HEK293 (cell line): ENCODE results near the gene PITPNB.
A peak's percentile ranks its signal among the peaks of the same experiment; 100 is the strongest.

ENCODE experiments used
- EGR2 ChIP-seq: fragments of 450-650 bp; formaldehyde crosslinking; IDR thresholded peaks from 2 replicates; pipeline ENCODE4 v1.5.1; 2016; ENCODE audit warnings: low read depth, missing biosample characterization, missing genetic modification characterization
- GLIS2 ChIP-seq: fragments of 450-650 bp; formaldehyde crosslinking; IDR thresholded peaks from 2 replicates; pipeline ENCODE4 v1.5.1; 2016; ENCODE audit warnings: missing biosample characterization, missing genetic modification characterization
- KLF16 ChIP-seq: fragments of 450-650 bp; formaldehyde crosslinking; IDR thresholded peaks from 2 replicates; pipeline ENCODE4 v1.5.1; 2017; ENCODE audit warnings: missing biosample characterization, missing genetic modification characterization
- KLF8 ChIP-seq: fragments of 450-650 bp; formaldehyde crosslinking; IDR thresholded peaks from 2 replicates; pipeline ENCODE4 v1.5.1; 2016; ENCODE audit warnings: missing biosample characterization, missing genetic modification characterization
- PBX3 ChIP-seq: sonication (generic); formaldehyde crosslinking; IDR thresholded peaks from 2 replicates; pipeline ENCODE4 v1.8.1; 2022; ENCODE audit warnings: mild to moderate bottlenecking, moderate library complexity, missing genetic modification reagents
- TCF7L2 ChIP-seq: IDR thresholded peaks from 2 replicates; pipeline ENCODE4 v1.6.1; 2011; ENCODE audit warnings: low read depth, mild to moderate bottlenecking, inconsistent platforms, low read length, moderate library complexity, borderline replicate concordance
- TRIM28 ChIP-seq: IDR thresholded peaks from 2 replicates; pipeline ENCODE4 v1.6.1; 2011; ENCODE audit warnings: low read length, control low read depth, borderline replicate concordance
- ZFP41 ChIP-seq: fragments of 450-650 bp; formaldehyde crosslinking; IDR thresholded peaks from 2 replicates; pipeline ENCODE4 v1.5.1; 2016; ENCODE audit warnings: missing biosample characterization, missing genetic modification characterization, borderline replicate concordance
- ZNF146 ChIP-seq: fragments of 450-650 bp; formaldehyde crosslinking; IDR thresholded peaks from 2 replicates; pipeline ENCODE4 v1.5.1; 2016; ENCODE audit warnings: missing biosample characterization, missing genetic modification characterization
- ZNF16 ChIP-seq: fragments of 450-650 bp; formaldehyde crosslinking; IDR thresholded peaks from 2 replicates; pipeline ENCODE4 v1.5.1; 2016; ENCODE audit warnings: low read depth, missing biosample characterization, missing genetic modification characterization
- ZNF211 ChIP-seq: fragments of 450-650 bp; formaldehyde crosslinking; IDR thresholded peaks from 2 replicates; pipeline ENCODE4 v1.5.1; 2016; ENCODE audit warnings: low read depth, missing biosample characterization, missing genetic modification characterization
- ZNF274 ChIP-seq, 2 experiments: fragments of 200-500 bp in 1 of 2; fragments of 450-650 bp in 1 of 2; sonication (Bioruptor generic) in 1 of 2; formaldehyde crosslinking in 1 of 2; IDR thresholded peaks; 2 replicates each; pipeline versions ENCODE4 v1.5.1 to v1.6.1; 2014 to 2016; ENCODE audit warnings: borderline replicate concordance in 1 of 2, inconsistent platforms in 1 of 2, low read length in 1 of 2, missing biosample characterization in 1 of 2, missing genetic modification characterization in 1 of 2
- ZNF324 ChIP-seq: fragments of 450-650 bp; formaldehyde crosslinking; IDR thresholded peaks from 2 replicates; pipeline ENCODE4 v1.5.1; 2016; ENCODE audit warnings: missing biosample characterization, missing genetic modification characterization
- ZNF366 ChIP-seq: fragments of 450-650 bp; formaldehyde crosslinking; conservative IDR thresholded peaks from 2 replicates; pipeline ENCODE4 v1.5.1; 2016; ENCODE audit warnings: missing biosample characterization, missing genetic modification characterization
- ZNF37A ChIP-seq: fragments of 450-650 bp; IDR thresholded peaks from 2 replicates; pipeline ENCODE4 v1.5.1; 2018; ENCODE audit warnings: missing biosample characterization, missing genetic modification characterization
- ZNF394 ChIP-seq: fragments of 450-650 bp; formaldehyde crosslinking; IDR thresholded peaks from 2 replicates; pipeline ENCODE4 v1.5.1; 2016; ENCODE audit warnings: missing biosample characterization, missing genetic modification characterization, mild to moderate bottlenecking, moderate library complexity, borderline replicate concordance
- ZNF433 ChIP-seq: fragments of 450-650 bp; formaldehyde crosslinking; IDR thresholded peaks from 2 replicates; pipeline ENCODE4 v1.5.1; 2016; ENCODE audit warnings: missing biosample characterization, missing genetic modification characterization, low read depth
- ZNF529 ChIP-seq: fragments of 450-650 bp; formaldehyde crosslinking; IDR thresholded peaks from 2 replicates; pipeline ENCODE4 v1.5.1; 2017; ENCODE audit warnings: missing genetic modification characterization, missing biosample characterization; ENCODE audit not compliant: insufficient replicate concordance
- ZNF549 ChIP-seq: fragments of 450-650 bp; IDR thresholded peaks from 2 replicates; pipeline ENCODE4 v1.5.1; 2018; ENCODE audit warnings: missing biosample characterization, missing genetic modification characterization, mild to moderate bottlenecking, inconsistent platforms, moderate library complexity
- ZNF585B ChIP-seq: fragments of 450-650 bp; formaldehyde crosslinking; IDR thresholded peaks from 2 replicates; pipeline ENCODE4 v1.5.1; 2016; ENCODE audit warnings: missing biosample characterization, missing genetic modification characterization
- ZNF624 ChIP-seq: fragments of 450-650 bp; formaldehyde crosslinking; IDR thresholded peaks from 2 replicates; pipeline ENCODE4 v1.5.1; 2017; ENCODE audit warnings: missing biosample characterization, missing genetic modification characterization
- ZNF629 ChIP-seq: fragments of 450-650 bp; formaldehyde crosslinking; IDR thresholded peaks from 2 replicates; pipeline ENCODE4 v1.5.1; 2017; ENCODE audit warnings: missing biosample characterization, missing genetic modification characterization
- ZNF654 ChIP-seq: fragments of 450-650 bp; formaldehyde crosslinking; IDR thresholded peaks from 2 replicates; pipeline ENCODE4 v1.5.1; 2016; ENCODE audit warnings: low read depth, missing biosample characterization, missing genetic modification characterization
- ZNF747 ChIP-seq: fragments of 450-650 bp; formaldehyde crosslinking; IDR thresholded peaks from 2 replicates; pipeline ENCODE4 v1.5.1; 2016; ENCODE audit warnings: missing biosample characterization, missing genetic modification characterization
- ZXDB ChIP-seq: fragments of 450-650 bp; formaldehyde crosslinking; IDR thresholded peaks from 2 replicates; pipeline ENCODE4 v1.5.1; 2016; ENCODE audit warnings: missing biosample characterization, missing genetic modification characterization
- TF ChIP-seq, protein P1 (sequence below): fragments of 450-650 bp; formaldehyde crosslinking; IDR thresholded peaks from 2 replicates; pipeline ENCODE4 v1.5.1; 2016; ENCODE audit warnings: missing biosample characterization, missing genetic modification characterization
- TF ChIP-seq, protein P2 (sequence below): fragments of 450-650 bp; formaldehyde crosslinking; IDR thresholded peaks from 2 replicates; pipeline ENCODE4 v1.5.1; 2016; ENCODE audit warnings: missing biosample characterization, missing genetic modification characterization
- TF ChIP-seq, protein P3 (sequence below): fragments of 450-650 bp; formaldehyde crosslinking; IDR thresholded peaks from 2 replicates; pipeline ENCODE4 v1.5.1; 2017; ENCODE audit warnings: missing biosample characterization, missing genetic modification characterization
- TF ChIP-seq, protein P4 (sequence below): fragments of 450-650 bp; formaldehyde crosslinking; IDR thresholded peaks from 2 replicates; pipeline ENCODE4 v1.5.0; 2017; ENCODE audit warnings: missing biosample characterization, missing genetic modification characterization, borderline replicate concordance
- TF ChIP-seq, protein P5 (sequence below): IDR thresholded peaks from 2 replicates; pipeline ENCODE4 v1.6.1; 2011; ENCODE audit warnings: mild to moderate bottlenecking, low read depth, low read length, borderline replicate concordance

The PITPNB gene

GRCh38 chr22:27919942-27920755 lies 1.1 kb upstream of the PITPNB start (continued):
- TF ChIP-seq PBX3 (CRISPR knock-in tag) = no peak
- no peak for TF ChIP-seq ZNF324 (tag by site-specific recombination)
- TF ChIP-seq, protein P1, sequence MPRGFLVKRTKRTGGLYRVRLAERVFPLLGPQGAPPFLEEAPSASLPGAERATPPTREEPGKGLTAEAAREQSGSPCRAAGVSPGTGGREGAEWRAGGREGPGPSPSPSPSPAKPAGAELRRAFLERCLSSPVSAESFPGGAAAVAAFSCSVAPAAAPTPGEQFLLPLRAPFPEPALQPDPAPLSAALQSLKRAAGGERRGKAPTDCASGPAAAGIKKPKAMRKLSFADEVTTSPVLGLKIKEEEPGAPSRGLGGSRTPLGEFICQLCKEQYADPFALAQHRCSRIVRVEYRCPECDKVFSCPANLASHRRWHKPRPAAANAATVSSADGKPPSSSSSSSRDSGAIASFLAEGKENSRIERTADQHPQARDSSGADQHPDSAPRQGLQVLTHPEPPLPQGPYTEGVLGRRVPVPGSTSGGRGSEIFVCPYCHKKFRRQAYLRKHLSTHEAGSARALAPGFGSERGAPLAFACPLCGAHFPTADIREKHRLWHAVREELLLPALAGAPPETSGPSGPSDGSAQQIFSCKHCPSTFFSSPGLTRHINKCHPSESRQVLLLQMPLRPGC = 0 out of 2 replicates have a peak, but pooled peaks have one; percentile 1
- TF ChIP-seq, protein P2, sequence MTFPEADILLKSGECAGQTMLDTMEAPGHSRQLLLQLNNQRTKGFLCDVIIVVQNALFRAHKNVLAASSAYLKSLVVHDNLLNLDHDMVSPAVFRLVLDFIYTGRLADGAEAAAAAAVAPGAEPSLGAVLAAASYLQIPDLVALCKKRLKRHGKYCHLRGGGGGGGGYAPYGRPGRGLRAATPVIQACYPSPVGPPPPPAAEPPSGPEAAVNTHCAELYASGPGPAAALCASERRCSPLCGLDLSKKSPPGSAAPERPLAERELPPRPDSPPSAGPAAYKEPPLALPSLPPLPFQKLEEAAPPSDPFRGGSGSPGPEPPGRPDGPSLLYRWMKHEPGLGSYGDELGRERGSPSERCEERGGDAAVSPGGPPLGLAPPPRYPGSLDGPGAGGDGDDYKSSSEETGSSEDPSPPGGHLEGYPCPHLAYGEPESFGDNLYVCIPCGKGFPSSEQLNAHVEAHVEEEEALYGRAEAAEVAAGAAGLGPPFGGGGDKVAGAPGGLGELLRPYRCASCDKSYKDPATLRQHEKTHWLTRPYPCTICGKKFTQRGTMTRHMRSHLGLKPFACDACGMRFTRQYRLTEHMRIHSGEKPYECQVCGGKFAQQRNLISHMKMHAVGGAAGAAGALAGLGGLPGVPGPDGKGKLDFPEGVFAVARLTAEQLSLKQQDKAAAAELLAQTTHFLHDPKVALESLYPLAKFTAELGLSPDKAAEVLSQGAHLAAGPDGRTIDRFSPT (tag by site-specific recombination) = no peak
- TF ChIP-seq KLF16 (tag by site-specific recombination) = 0 out of 2 replicates have a peak, but pooled peaks have one; percentile 14
- peak; percentile 53; the same call in 1 of the 2 replicates for TF ChIP-seq TRIM28
- TF ChIP-seq ZNF37A (tag by site-specific recombination) = no peak
- TF ChIP-seq ZNF585B (tag by site-specific recombination) = no peak
- 0 out of 2 replicates have a peak, but pooled peaks have one; percentile 26 for TF ChIP-seq ZNF654
- TF ChIP-seq, protein P3, sequence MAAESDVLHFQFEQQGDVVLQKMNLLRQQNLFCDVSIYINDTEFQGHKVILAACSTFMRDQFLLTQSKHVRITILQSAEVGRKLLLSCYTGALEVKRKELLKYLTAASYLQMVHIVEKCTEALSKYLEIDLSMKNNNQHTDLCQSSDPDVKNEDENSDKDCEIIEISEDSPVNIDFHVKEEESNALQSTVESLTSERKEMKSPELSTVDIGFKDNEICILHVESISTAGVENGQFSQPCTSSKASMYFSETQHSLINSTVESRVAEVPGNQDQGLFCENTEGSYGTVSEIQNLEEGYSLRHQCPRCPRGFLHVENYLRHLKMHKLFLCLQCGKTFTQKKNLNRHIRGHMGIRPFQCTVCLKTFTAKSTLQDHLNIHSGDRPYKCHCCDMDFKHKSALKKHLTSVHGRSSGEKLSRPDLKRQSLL (tag by site-specific recombination) = no peak
- no peak for TF ChIP-seq KLF8
- TF ChIP-seq ZNF366 (tag by site-specific recombination) = no peak
- TF ChIP-seq, protein P4, sequence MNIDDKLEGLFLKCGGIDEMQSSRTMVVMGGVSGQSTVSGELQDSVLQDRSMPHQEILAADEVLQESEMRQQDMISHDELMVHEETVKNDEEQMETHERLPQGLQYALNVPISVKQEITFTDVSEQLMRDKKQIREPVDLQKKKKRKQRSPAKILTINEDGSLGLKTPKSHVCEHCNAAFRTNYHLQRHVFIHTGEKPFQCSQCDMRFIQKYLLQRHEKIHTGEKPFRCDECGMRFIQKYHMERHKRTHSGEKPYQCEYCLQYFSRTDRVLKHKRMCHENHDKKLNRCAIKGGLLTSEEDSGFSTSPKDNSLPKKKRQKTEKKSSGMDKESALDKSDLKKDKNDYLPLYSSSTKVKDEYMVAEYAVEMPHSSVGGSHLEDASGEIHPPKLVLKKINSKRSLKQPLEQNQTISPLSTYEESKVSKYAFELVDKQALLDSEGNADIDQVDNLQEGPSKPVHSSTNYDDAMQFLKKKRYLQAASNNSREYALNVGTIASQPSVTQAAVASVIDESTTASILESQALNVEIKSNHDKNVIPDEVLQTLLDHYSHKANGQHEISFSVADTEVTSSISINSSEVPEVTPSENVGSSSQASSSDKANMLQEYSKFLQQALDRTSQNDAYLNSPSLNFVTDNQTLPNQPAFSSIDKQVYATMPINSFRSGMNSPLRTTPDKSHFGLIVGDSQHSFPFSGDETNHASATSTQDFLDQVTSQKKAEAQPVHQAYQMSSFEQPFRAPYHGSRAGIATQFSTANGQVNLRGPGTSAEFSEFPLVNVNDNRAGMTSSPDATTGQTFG = no peak
- TF ChIP-seq ZNF146 (tag by site-specific recombination) = no peak
- TF ChIP-seq ZNF433 (tag by site-specific recombination) = no peak
- no peak for TF ChIP-seq ZNF747 (tag by site-specific recombination)
- no peak for TF ChIP-seq ZXDB (tag by site-specific recombination)
- TF ChIP-seq EGR2 (tag by site-specific recombination) = no peak
- no peak for TF ChIP-seq ZNF624 (tag by site-specific recombination)
- no peak for TF ChIP-seq ZNF629 (tag by site-specific recombination)
- TF ChIP-seq ZNF394 (tag by site-specific recombination) = no peak; the same call in 1 of the 2 replicates
- no peak for TF ChIP-seq ZNF549 (tag by site-specific recombination)
- TF ChIP-seq TCF7L2 = no peak
- TF ChIP-seq ZNF529 (tag by site-specific recombination) = no peak
- no peak for TF ChIP-seq ZFP41 (tag by site-specific recombination)
- TF ChIP-seq ZNF16 (tag by site-specific recombination) = peak; percentile 39
- no peak for TF ChIP-seq ZNF274 (IDR thresholded peaks at IDR 0.05; ENCODE audit: low read length)
- no peak for TF ChIP-seq ZNF274 (tag by site-specific recombination; IDR thresholded peaks at IDR 0.05; ENCODE audit: borderline replicate concordance)
- TF ChIP-seq GLIS2 = no peak
- no peak for TF ChIP-seq ZNF211
- TF ChIP-seq, protein P5, sequence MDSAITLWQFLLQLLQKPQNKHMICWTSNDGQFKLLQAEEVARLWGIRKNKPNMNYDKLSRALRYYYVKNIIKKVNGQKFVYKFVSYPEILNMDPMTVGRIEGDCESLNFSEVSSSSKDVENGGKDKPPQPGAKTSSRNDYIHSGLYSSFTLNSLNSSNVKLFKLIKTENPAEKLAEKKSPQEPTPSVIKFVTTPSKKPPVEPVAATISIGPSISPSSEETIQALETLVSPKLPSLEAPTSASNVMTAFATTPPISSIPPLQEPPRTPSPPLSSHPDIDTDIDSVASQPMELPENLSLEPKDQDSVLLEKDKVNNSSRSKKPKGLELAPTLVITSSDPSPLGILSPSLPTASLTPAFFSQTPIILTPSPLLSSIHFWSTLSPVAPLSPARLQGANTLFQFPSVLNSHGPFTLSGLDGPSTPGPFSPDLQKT = no peak
